ENCODE data around the gene DOK7.

DNA sequence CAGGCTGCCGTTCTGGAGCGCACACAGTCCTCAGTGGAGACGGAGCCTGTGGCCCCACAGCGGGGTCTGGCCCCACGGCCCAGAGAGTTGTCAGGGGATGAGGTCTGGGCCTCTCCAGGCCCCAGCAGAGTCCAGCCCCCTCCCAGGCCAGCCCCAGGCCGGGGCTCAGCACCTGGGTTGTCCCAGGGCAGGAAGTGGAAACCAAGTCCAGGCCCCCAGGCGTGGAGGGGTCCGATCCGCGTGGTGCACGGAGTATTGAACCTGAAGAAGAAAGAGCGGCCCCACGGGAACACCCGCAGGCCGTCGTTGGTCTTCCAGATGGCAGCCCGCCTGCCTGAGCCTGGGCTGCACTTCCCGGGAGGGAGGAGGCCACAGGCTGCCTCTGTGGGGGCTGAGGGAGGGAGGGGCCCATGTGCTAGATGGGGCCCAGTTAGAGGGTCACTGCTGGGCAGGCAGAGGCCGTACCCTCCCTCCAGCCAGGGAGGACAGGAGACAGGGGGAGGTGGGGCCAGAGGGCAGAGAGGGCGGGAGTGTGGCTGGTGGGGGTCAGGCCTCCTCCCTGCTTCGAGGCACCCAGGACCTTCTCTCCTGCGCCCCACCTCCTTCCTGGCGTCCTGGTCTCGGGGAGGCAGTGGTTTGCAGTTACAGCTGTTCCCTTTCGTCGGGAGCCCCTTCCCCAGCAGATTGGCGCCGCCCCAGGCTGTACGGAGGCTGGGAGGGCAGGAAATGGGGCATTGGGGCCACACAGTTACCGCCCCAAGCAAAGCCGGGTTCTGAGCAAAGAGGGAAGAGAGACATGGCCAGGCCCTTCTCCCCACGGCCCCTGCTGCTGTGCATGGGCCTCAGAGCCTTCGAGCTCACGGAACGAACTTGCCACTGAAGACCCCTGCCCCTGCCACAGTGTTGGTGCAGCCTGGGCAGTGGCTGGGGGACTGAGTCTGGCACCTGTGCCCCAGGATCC, 13.3 kb upstream of the DOK7 start:
- TF ChIP-seq, protein P1, sequence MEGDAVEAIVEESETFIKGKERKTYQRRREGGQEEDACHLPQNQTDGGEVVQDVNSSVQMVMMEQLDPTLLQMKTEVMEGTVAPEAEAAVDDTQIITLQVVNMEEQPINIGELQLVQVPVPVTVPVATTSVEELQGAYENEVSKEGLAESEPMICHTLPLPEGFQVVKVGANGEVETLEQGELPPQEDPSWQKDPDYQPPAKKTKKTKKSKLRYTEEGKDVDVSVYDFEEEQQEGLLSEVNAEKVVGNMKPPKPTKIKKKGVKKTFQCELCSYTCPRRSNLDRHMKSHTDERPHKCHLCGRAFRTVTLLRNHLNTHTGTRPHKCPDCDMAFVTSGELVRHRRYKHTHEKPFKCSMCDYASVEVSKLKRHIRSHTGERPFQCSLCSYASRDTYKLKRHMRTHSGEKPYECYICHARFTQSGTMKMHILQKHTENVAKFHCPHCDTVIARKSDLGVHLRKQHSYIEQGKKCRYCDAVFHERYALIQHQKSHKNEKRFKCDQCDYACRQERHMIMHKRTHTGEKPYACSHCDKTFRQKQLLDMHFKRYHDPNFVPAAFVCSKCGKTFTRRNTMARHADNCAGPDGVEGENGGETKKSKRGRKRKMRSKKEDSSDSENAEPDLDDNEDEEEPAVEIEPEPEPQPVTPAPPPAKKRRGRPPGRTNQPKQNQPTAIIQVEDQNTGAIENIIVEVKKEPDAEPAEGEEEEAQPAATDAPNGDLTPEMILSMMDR (IDR thresholded peaks at IDR 0.05): no peak
- no peak for TF ChIP-seq POLR2A (IDR thresholded peaks at IDR 0.05)

All from body of pancreas (tissue), 4 donors.